ENCODE measurements around the gene MED12L. TPM values are rescaled to one million over a fixed set of nuclear protein-coding genes. Genes with fewer than 3 reads are reported as not detected.

The MED12L gene
- total RNA-seq, 1 experiment from 2014 or later = 14.9 TPM

GRCh38 chr3:151144016-151144415 lies 58.6 kb downstream of the MED12L start:
- no peaks in the 10 kb centered on the region for H3K27me3 ChIP-seq (ENCODE audit: insufficient read depth, low read length)
- H3K9me3 ChIP-seq (ENCODE audit: control insufficient read depth, low read depth, low read length) = no peaks in the 10 kb centered on the region
- no peak overlapping the region for H2BK120ac ChIP-seq (ENCODE audit: low read depth, low read length, poor library complexity, severe bottlenecking)
- no peaks in the 10 kb centered on the region for H4K20me1 ChIP-seq (ENCODE audit: control insufficient read depth, insufficient read depth, insufficient read length)
- H3K27ac ChIP-seq (ENCODE audit: insufficient read length, low read depth, low read length) = no peak overlapping the region
- no CpG with 5 or more reads among the region's 4 CpGs for WGBS (ENCODE audit: extremely low coverage, insufficient read length, low lambda C conversion rate)
- no peak overlapping the region for H3K56ac ChIP-seq (ENCODE audit: insufficient read length, low read depth, low read length)
- Mint-ChIP-seq H3K4me3 (no peak overlapping the region), H3K4me1 (peaks cover 7 to 9% of the 10 kb centered on the region in 2 experiments; a peak in 3 of 4 replicates), H3K27ac (no peak overlapping the region), H3K9me3 (peaks cover 0 to 2% of the 10 kb centered on the region in 2 experiments; a peak in 2 of 5 replicates), H3K36me3 (ENCODE audit: insufficient read depth in 1 of 3, low read depth in 3 of 3) (peaks cover under 1 to 8% (median 1%) of the 10 kb centered on the region in 3 experiments; a peak in 6 of 7 replicates), H3K27me3 (ENCODE audit: low read depth) (no peaks in the 10 kb centered on the region)
- no peak overlapping the region for H3K4me2 ChIP-seq (ENCODE audit: insufficient read depth, insufficient read length, low read length)
- no peak overlapping the region for H2BK5ac ChIP-seq (ENCODE audit: insufficient read length, low read length)
- peaks cover 10% of the 10 kb centered on the region; the same call in 1 of the 2 replicates for H3K4me1 ChIP-seq (ENCODE audit: insufficient read depth, low read length)
- no peak overlapping the region for H2BK12ac ChIP-seq (ENCODE audit: insufficient read length, low read depth, low read length)
- H3K79me1 ChIP-seq (ENCODE audit: insufficient read depth, low read depth, low read length, poor library complexity, severe bottlenecking) = no peaks in the 10 kb centered on the region
- H2AFZ ChIP-seq (ENCODE audit: low read length) = no peak overlapping the region
- no peak for TF ChIP-seq CTCF (conservative IDR thresholded peaks at IDR 0.05)
- H3K4ac ChIP-seq (ENCODE audit: low read depth, low read length) = no peak overlapping the region
- no peak overlapping the region for H3K23ac ChIP-seq (ENCODE audit: insufficient read length, low read depth, low read length)
- DNase-seq = no peak
- H4K91ac ChIP-seq (ENCODE audit: insufficient read length, low read depth, low read length) = no peak overlapping the region
- no peak overlapping the region for H2AK5ac ChIP-seq (ENCODE audit: insufficient read length, low read length)
- no peak overlapping the region for H3K18ac ChIP-seq (ENCODE audit: insufficient read length, low read depth, low read length)
- H2BK20ac ChIP-seq (ENCODE audit: low read depth, low read length, poor library complexity, severe bottlenecking) = no peak overlapping the region
- no peaks in the 10 kb centered on the region for H3K23me2 ChIP-seq (ENCODE audit: insufficient read length, low read depth, low read length, poor library complexity, severe bottlenecking)
- H3K14ac ChIP-seq (ENCODE audit: insufficient read depth, low read length) = no peak overlapping the region
- H4K8ac ChIP-seq (replicated peaks; ENCODE audit: insufficient read length, low read depth, low read length) = no peak overlapping the region
- H2BK15ac ChIP-seq (ENCODE audit: low read depth, low read length) = no peak overlapping the region
- H4K5ac ChIP-seq (ENCODE audit: insufficient read length, low read depth, low read length) = no peak overlapping the region
- no peak overlapping the region for H3T11ph ChIP-seq (ENCODE audit: low read length)
- no peaks in the 10 kb centered on the region for H3K79me2 ChIP-seq (ENCODE audit: insufficient read depth, low read length)
- no peak overlapping the region for H3K9ac ChIP-seq (ENCODE audit: extremely low read depth, insufficient read length, low read length)

Data from H9 (cell line).